Neural cell (in vitro differentiated cells): ENCODE data around the gene SULF2. TPM values are rescaled to one million over a fixed set of nuclear protein-coding genes. Genes with fewer than 3 reads are reported as not detected.

ENCODE experiments used
- H2AFZ ChIP-seq: fragments of 200-600, 300-800 bp; sonication (generic), shearing (Covaris generic); 2 replicates; pipeline ENCODE4 v1.6.0; 2014; ENCODE audit warnings: low read depth, mild to moderate bottlenecking, antibody characterized with exemption, low read length, moderate library complexity
- H3F3A ChIP-seq: fragments of 200-600 bp; shearing (Covaris generic); 2 replicates; pipeline ENCODE4 v1.6.1; 2016; ENCODE audit warnings: mild to moderate bottlenecking, moderate library complexity, mixed read lengths, antibody characterized with exemption, low read length; ENCODE audit not compliant: insufficient read depth, poor library complexity, severe bottlenecking
- H3K27ac ChIP-seq: fragments of 200-600, 300-800 bp; sonication (generic), shearing (Covaris generic); 2 replicates; pipeline ENCODE4 v1.5.1; 2014; ENCODE audit warnings: mild to moderate bottlenecking, low read length, moderate library complexity
- H3K27me3 ChIP-seq: fragments of 300-800, 200-600 bp; sonication (generic), shearing (Covaris generic); 2 replicates; pipeline ENCODE4 v1.6.0; 2014; ENCODE audit warnings: mild to moderate bottlenecking, low read depth, low read length, moderate library complexity; ENCODE audit not compliant: insufficient read depth
- H3K36me3 ChIP-seq: fragments of 300-800, 200-600 bp; sonication (generic), shearing (Covaris generic); 2 replicates; pipeline ENCODE4 v1.5.1; 2014; ENCODE audit warnings: mild to moderate bottlenecking, antibody characterized with exemption, low read length, moderate library complexity; ENCODE audit not compliant: insufficient read depth
- H3K4me2 ChIP-seq: fragments of 300-800, 200-600 bp; sonication (generic), shearing (Covaris generic); 2 replicates; pipeline ENCODE4 v1.6.0; 2014; ENCODE audit warnings: mild to moderate bottlenecking, low read length
- H3K4me3 ChIP-seq: fragments of 300-800, 200-600 bp; sonication (generic), shearing (Covaris generic); 2 replicates; pipeline ENCODE4 v1.5.1; 2014; ENCODE audit warnings: mild to moderate bottlenecking, low read length, moderate library complexity
- H3K79me2 ChIP-seq: fragments of 200-600 bp; shearing (Covaris generic); replicated peaks from 2 replicates; pipeline ENCODE4 v1.6.0; 2014; ENCODE audit warnings: mild to moderate bottlenecking, low read length, moderate library complexity; ENCODE audit not compliant: insufficient read depth
- H3K9ac ChIP-seq: fragments of 300-800, 200-600 bp; sonication (generic), shearing (Covaris generic); 2 replicates; pipeline ENCODE4 v1.6.1; 2016; ENCODE audit warnings: mild to moderate bottlenecking, low read length, mixed read lengths
- H3K9me2 ChIP-seq: fragments of 200-600 bp; shearing (Covaris generic); 2 replicates; pipeline ENCODE4 v1.6.1; 2016; ENCODE audit warnings: mild to moderate bottlenecking, low read length, mixed read lengths; ENCODE audit not compliant: insufficient read depth
- H3K9me3 ChIP-seq: fragments of 200-600, 300-800 bp; sonication (generic), shearing (Covaris generic); 2 replicates; pipeline ENCODE4 v1.6.1; 2016; ENCODE audit warnings: mild to moderate bottlenecking, mixed run types, low read length, moderate library complexity, mixed read lengths
- H4K20me1 ChIP-seq: fragments of 200-600 bp; shearing (Covaris generic); 2 replicates; pipeline ENCODE4 v1.6.1; 2016; ENCODE audit warnings: mild to moderate bottlenecking, mixed run types; ENCODE audit not compliant: insufficient read depth
- EP300 ChIP-seq: fragments of 450-650 bp; conservative IDR thresholded peaks from 2 replicates; pipeline ENCODE4 v1.6.1; 2014; ENCODE audit warnings: antibody characterized with exemption, mild to moderate bottlenecking, moderate library complexity; ENCODE audit not compliant: poor library complexity, severe bottlenecking
- EZH2 ChIP-seq: fragments of 200-600, 300-800 bp; shearing (Covaris generic), sonication (generic); IDR thresholded peaks from 2 replicates; pipeline ENCODE4 v1.6.1; 2014; ENCODE audit warnings: antibody characterized with exemption, low read length, borderline replicate concordance, mild to moderate bottlenecking; ENCODE audit not compliant: insufficient read depth, poor library complexity, severe bottlenecking
- MXI1 ChIP-seq: fragments of 450-650 bp; conservative IDR thresholded peaks from 2 replicates; pipeline ENCODE4 v1.6.1; 2014; ENCODE audit warnings: antibody characterized with exemption, mild to moderate bottlenecking; ENCODE audit not compliant: poor library complexity, severe bottlenecking
- POLR2AphosphoS5 ChIP-seq: IDR thresholded peaks from 2 replicates; pipeline ENCODE4 v1.6.1; 2012
- RAD21 ChIP-seq: fragments of 450-650 bp; conservative IDR thresholded peaks from 2 replicates; pipeline ENCODE4 v1.6.1; 2014; ENCODE audit warnings: antibody characterized with exemption, mild to moderate bottlenecking, moderate library complexity
- SMC3 ChIP-seq: fragments of 450-650 bp; conservative IDR thresholded peaks from 2 replicates; pipeline ENCODE4 v1.6.1; 2014; ENCODE audit warnings: antibody characterized with exemption, mild to moderate bottlenecking, moderate library complexity; ENCODE audit not compliant: poor library complexity
- TAF1 ChIP-seq: IDR thresholded peaks from 2 replicates; pipeline ENCODE4 v1.6.1; 2012; ENCODE audit warnings: low read depth
- polyA plus RNA-seq: library from polyadenylated mRNA; depleted of rRNA; stranded (reverse); fragments of >200 nt; gene quantifications from 2 replicates; pipeline ENCODE4 v1.2.3, GENCODE V29; 2014
- TF ChIP-seq, protein P1 (sequence below): IDR thresholded peaks from 2 replicates; pipeline ENCODE4 v1.6.1; 2012; ENCODE audit warnings: borderline replicate concordance
- TF ChIP-seq, protein P2 (sequence below): fragments of 450-650 bp; IDR thresholded peaks from 2 replicates; pipeline ENCODE4 v1.5.1; 2014; ENCODE audit warnings: antibody characterized with exemption, mild to moderate bottlenecking, moderate library complexity; ENCODE audit not compliant: poor library complexity, severe bottlenecking

The SULF2 gene
- polyA plus RNA-seq, 1 donor from 2014 or later: 30.0 TPM

DNA sequence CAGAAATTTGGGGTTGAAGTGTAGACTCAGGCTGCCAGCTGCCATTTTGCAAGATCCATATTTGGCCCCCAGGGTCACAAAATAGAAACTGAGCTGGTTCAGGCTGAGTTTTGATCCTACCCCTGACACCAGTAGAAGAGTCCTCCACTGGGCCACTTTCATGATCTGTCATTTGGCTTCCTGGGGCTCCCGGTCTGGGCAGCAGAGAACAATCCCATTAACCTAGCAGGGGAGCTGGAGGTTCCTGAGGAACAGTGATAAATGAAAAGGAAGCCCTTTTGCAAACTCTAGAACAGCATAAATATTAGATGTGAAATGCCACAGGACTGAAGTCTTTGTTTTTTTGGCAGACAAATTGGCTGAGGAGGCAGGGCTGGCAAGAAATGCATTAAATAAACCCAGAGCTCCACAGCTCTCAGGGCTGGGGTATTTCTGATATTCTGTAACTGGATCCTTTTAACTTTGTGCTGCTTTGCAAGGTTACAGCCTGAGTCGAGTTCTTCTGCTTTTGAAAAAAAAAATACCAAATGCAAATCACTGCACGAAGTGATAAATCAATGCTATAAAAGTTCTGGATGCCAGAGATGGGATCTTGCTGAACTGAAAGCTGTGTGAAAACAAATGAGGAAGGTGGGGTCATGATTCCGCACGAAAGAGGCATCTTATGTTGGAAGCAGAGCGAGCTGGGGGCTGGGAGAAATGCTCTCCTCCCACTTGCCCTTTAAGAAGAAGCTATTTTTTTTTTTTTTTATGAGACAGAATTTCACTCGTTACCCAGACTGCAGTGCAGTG is 64.4 kb downstream of the SULF2 start:
- Histone ChIP-seq H2AFZ (no peak overlapping the region), H3K4me2 (no peak overlapping the region), H3K79me2 (no peaks in the 10 kb centered on the region), H3F3A (no peaks in the 10 kb centered on the region), H3K36me3 (no peaks in the 10 kb centered on the region), H3K9me2 (no peaks in the 10 kb centered on the region), H4K20me1 (no peaks in the 10 kb centered on the region), H3K9me3 (no peaks in the 10 kb centered on the region), H3K4me3 (no peak overlapping the region), H3K27ac (no peak overlapping the region), H3K9ac (no peak overlapping the region), H3K27me3 (no peaks in the 10 kb centered on the region)
- TF ChIP-seq SMC3 (no peak), EZH2 (no peak), POLR2AphosphoS5 (no peak), MXI1 (no peak)
- TF ChIP-seq, protein P1, sequence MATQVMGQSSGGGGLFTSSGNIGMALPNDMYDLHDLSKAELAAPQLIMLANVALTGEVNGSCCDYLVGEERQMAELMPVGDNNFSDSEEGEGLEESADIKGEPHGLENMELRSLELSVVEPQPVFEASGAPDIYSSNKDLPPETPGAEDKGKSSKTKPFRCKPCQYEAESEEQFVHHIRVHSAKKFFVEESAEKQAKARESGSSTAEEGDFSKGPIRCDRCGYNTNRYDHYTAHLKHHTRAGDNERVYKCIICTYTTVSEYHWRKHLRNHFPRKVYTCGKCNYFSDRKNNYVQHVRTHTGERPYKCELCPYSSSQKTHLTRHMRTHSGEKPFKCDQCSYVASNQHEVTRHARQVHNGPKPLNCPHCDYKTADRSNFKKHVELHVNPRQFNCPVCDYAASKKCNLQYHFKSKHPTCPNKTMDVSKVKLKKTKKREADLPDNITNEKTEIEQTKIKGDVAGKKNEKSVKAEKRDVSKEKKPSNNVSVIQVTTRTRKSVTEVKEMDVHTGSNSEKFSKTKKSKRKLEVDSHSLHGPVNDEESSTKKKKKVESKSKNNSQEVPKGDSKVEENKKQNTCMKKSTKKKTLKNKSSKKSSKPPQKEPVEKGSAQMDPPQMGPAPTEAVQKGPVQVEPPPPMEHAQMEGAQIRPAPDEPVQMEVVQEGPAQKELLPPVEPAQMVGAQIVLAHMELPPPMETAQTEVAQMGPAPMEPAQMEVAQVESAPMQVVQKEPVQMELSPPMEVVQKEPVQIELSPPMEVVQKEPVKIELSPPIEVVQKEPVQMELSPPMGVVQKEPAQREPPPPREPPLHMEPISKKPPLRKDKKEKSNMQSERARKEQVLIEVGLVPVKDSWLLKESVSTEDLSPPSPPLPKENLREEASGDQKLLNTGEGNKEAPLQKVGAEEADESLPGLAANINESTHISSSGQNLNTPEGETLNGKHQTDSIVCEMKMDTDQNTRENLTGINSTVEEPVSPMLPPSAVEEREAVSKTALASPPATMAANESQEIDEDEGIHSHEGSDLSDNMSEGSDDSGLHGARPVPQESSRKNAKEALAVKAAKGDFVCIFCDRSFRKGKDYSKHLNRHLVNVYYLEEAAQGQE: no peak
- TF ChIP-seq, protein P2, sequence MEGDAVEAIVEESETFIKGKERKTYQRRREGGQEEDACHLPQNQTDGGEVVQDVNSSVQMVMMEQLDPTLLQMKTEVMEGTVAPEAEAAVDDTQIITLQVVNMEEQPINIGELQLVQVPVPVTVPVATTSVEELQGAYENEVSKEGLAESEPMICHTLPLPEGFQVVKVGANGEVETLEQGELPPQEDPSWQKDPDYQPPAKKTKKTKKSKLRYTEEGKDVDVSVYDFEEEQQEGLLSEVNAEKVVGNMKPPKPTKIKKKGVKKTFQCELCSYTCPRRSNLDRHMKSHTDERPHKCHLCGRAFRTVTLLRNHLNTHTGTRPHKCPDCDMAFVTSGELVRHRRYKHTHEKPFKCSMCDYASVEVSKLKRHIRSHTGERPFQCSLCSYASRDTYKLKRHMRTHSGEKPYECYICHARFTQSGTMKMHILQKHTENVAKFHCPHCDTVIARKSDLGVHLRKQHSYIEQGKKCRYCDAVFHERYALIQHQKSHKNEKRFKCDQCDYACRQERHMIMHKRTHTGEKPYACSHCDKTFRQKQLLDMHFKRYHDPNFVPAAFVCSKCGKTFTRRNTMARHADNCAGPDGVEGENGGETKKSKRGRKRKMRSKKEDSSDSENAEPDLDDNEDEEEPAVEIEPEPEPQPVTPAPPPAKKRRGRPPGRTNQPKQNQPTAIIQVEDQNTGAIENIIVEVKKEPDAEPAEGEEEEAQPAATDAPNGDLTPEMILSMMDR: no peak

DNA sequence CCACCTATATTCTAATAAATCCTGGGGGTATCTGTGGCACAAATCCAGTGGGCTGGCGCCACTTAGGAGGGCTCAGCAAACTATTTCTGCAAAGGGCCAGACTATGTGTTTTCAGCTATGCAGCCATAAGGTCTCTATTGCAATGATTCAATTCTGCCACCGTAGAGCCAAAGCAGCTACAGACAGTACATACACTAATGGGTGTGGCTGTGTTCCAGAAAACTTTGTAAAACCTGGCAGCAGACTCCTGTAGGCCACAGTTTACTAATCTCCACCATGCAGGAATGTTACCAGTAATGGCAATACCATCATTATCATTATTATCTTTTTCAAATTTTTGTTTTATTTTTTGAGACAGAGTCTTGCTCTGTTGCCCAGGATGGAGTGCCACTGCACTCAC is 65.7 kb downstream of the SULF2 start:
- H3K9me3 ChIP-seq: no peaks in the 10 kb centered on the region
- H3K9ac ChIP-seq: no peak overlapping the region
- no peak overlapping the region for H3K4me3 ChIP-seq
- H3K27me3 ChIP-seq: no peaks in the 10 kb centered on the region
- no peaks in the 10 kb centered on the region for H3F3A ChIP-seq
- no peaks in the 10 kb centered on the region for H3K79me2 ChIP-seq
- H3K36me3 ChIP-seq: no peaks in the 10 kb centered on the region
- no peaks in the 10 kb centered on the region for H3K9me2 ChIP-seq
- H3K4me2 ChIP-seq: no peak overlapping the region
- H2AFZ ChIP-seq: no peak overlapping the region
- H3K27ac ChIP-seq: no peak overlapping the region
- no peaks in the 10 kb centered on the region for H4K20me1 ChIP-seq
- no peak for TF ChIP-seq RAD21
- no peak for TF ChIP-seq EP300
- no peak for TF ChIP-seq TAF1
- TF ChIP-seq, protein P2: no peak
- TF ChIP-seq, protein P1: no peak
- no peak for TF ChIP-seq POLR2AphosphoS5
- TF ChIP-seq MXI1: no peak
- TF ChIP-seq SMC3: no peak
- TF ChIP-seq EZH2: no peak
